NCI-H1417 (cell line): ENCODE data around the gene KIAA0586.

Source experiments
- DNase-seq, 3 experiments: peaks; one replicate each; lab custom pipeline; 2025; lab: John Stamatoyannopoulos, UW

Gene KIAA0586

GRCh38 chr14:58598028-58598803 lies 170.7 kb downstream of the KIAA0586 start:
- DNase-seq: no peak

GRCh38 chr14:58598804-58599525 lies 171.4 kb downstream of the KIAA0586 start:
- no peak for DNase-seq

GRCh38 chr14:58599707-58600106 lies 172.2 kb downstream of the KIAA0586 start:
- DNase-seq: no peak
